Measurements from ENCODE around the gene CPNE9.
"Not testable (repeated sequence)": the region's sequence is repeated elsewhere in the genome, so short reads cannot be mapped to it uniquely, and the experiment has no call there.

Gene CPNE9

DNA sequence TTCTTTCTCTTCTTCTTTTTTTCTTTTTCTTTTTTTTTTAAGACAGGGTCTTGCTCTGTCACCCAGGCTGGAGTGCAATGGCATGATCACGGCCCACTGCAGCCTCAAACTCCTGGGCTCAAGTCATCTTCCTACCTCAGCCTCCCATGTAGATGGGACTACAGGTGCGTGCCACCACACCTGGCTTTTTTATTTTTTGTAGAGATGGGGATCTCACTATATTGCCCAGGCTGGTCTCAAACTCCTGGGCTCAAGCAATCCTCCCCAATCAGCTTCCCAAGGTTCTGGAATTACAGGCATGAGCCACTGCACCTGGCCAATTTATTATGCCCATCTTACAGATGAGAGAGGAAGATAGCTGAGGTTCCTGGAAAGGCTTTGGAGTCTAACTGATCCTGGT, 67.4 kb downstream of the CPNE9 start:
- DNase-seq (ENCODE audit: extremely low spot score); CTCF ChIA-PET: not testable (repeated sequence)
- TF ChIP-seq ZNF384 (IDR thresholded peaks at IDR 0.05), result 0 out of 2 replicates have a peak, but pooled peaks have one; percentile 24
- POLR2A ChIA-PET, result interaction anchor here (0.8 to 1.6 kb wide), 2 partner anchors 17 to 19 kb away, joined by 3 to 7 read pairs; no protein-coding TSS in a partner anchor

DNA sequence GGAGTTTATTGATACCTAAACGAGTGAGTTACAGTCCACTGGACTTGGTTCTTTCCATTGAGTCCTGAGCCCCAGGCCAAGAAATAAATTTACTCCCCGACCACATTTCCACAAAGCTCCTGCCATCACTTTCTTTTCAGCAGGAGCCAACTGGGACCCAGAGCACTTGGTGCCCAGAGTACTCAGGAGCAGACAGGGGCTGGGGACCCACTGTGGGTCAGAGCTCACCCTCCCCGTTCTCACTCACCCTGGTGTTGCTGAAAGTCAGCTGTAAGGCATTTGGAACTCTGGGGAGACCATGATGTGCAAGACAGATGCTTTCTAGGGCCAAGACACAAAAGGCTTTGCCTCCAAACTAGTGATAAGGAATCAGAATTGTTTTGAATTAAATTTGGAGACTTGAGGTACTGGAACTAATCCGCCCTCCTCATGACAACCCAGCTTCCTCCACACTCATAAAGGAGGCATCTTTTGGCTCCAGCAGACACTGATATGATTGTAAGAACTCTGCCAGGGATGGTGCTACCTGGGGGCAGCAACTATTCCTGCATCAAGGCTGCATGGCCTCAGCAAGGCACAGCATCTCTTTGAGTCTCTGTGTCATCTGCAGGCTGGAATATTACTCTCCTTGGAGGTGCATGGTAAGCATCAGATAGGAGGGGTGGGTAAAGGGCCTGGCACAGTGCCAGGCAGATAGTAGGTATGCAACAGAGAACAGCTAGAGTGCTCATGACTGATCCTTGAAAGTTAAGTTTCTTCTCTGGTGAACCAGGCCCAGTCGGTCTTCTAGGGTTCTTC, 73.5 kb downstream of the CPNE9 start:
- TF ChIP-seq NFRKB (IDR thresholded peaks at IDR 0.05), result no peak
- POLR2A ChIA-PET, result no interaction called here
- CTCF ChIA-PET, result no interaction called here
- no peak for DNase-seq (ENCODE audit: extremely low spot score)

DNA sequence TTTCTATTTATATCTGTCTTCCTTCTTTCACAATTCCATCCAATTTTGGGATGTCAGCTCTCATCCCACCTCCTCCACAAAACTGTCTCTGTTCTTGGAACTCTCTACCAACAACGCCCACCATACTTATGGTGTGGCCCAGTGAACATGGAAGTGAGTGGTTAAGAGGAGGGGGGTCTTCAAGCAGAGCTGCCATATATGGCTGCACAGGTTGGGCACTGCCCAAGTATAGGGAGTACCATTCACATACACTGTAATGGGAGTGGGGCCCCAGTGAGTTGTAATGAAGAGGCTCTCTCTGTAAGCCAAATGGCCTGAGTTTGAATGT, 74.0 kb downstream of the CPNE9 start:
- TF ChIP-seq L3MBTL2 (conservative IDR thresholded peaks at IDR 0.05) (no peak), FOXA1 (IDR thresholded peaks at IDR 0.05) (no peak), SUZ12 (IDR thresholded peaks at IDR 0.05) (no peak), LEF1 (IDR thresholded peaks at IDR 0.05; ENCODE audit: borderline replicate concordance) (no peak), CTBP1 (IDR thresholded peaks at IDR 0.05; ENCODE audit: borderline replicate concordance) (no peak), ZNF384 (IDR thresholded peaks at IDR 0.05) (no peak), BHLHE40 (IDR thresholded peaks at IDR 0.05; ENCODE audit: borderline replicate concordance) (no peak), FOXK2 (IDR thresholded peaks at IDR 0.05) (no peak), NFRKB (IDR thresholded peaks at IDR 0.05) (no peak)
- ChIA-PET CTCF (no interaction called here), POLR2A (no interaction called here)
- no peak for DNase-seq (ENCODE audit: extremely low spot score)

DNA sequence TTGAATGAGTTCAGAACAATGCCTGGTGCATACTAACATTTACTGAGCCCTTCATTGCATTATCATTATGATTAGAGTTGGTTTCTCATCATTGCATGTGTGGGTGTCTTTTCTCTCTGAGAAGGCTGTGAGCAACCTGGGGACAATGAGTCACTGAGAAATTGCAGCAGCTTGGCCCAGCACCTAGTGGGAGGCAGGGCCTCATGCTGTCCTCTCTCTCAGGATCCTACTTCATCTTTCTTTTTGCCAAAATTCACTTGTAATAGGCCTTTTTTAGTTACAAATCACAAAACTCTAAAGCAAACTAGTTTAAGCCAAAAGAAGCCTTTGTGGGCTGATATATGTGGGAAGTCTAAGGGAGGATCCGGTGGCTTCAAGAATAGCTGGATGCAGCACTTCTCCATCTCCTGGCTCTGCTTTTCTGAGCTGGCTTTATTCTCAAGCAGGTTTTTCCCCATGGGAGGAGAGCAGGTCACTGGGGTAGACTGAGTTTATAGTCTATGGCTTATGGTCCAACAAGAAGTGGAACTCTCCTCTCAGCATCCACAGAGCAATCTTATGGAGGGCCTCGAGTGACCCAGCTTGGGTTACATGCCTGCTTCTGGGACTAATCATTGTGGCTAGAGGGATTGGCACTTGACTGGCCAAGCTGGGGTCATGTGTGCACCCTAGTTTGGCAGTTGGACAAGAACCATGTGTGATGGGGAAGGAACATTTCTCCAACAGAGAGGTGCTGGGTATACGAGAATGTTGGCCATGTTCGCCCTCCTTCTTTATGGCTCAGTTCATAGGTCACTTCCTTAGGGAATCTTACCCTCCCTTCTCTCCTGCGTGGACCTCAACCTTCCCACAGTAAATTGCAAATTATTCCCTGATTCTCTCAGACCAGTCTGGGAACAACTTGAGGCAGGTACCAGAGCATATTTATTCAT, 74.8 kb downstream of the CPNE9 start:
- TF ChIP-seq SUZ12 (IDR thresholded peaks at IDR 0.05) (no peak), ELF4 (IDR thresholded peaks at IDR 0.05) (no peak), TARDBP (IDR thresholded peaks at IDR 0.05) (no peak), FOXA1 (IDR thresholded peaks at IDR 0.05) (no peak), BHLHE40 (IDR thresholded peaks at IDR 0.05; ENCODE audit: borderline replicate concordance) (no peak), L3MBTL2 (conservative IDR thresholded peaks at IDR 0.05) (no peak)
- POLR2A ChIA-PET, result interaction anchor here (1.4 kb wide), 1 partner anchor 9 kb away, joined by 4 read pairs; the partner anchor contains the start of gene CAMK1
- CTCF ChIA-PET, result no interaction called here
- DNase-seq (ENCODE audit: extremely low spot score), result no peak

DNA sequence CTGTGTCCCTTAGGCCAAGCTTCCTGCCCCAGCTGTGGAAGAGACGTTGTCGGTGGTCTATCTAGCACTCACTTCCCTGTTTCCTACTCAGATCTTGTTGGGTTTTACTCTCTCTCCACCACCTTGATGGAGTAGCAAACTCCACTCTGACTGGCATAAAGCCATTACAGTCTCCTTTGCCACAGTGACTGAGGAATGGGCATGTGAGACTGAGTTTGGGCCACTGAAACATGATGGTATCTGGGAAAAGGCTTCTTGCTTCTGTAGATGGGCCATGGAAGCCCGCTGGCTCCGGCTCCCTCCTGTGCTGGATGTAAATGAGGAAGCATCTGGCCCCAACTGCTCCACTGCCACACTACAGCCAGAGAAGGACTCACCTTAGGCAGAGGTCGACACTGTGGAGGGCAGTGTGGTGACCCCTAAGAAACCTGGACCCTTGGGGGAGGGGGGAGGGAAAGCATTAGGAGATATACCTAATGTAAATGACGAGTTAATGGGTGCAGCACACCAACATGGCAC, 75.5 kb downstream of the CPNE9 start:
- no peak for DNase-seq (ENCODE audit: extremely low spot score)
- ChIA-PET CTCF (no interaction called here), POLR2A (interaction anchor here (1.4 kb wide), 1 partner anchor 10 kb away, joined by 4 read pairs; the partner anchor contains the start of gene CAMK1)
- no peak for TF ChIP-seq ARNT (IDR thresholded peaks at IDR 0.05)
- no peak for TF ChIP-seq HDGF (IDR thresholded peaks at IDR 0.05; ENCODE audit: borderline replicate concordance)
- no peak for TF ChIP-seq BHLHE40 (IDR thresholded peaks at IDR 0.05; ENCODE audit: borderline replicate concordance)
- no peak for TF ChIP-seq L3MBTL2 (conservative IDR thresholded peaks at IDR 0.05)
- no peak for TF ChIP-seq TARDBP (IDR thresholded peaks at IDR 0.05)
- TF ChIP-seq SUZ12 (IDR thresholded peaks at IDR 0.05), result no peak
- no peak for TF ChIP-seq LEF1 (IDR thresholded peaks at IDR 0.05; ENCODE audit: borderline replicate concordance)
- no peak for TF ChIP-seq FOXM1 (IDR thresholded peaks at IDR 0.05; ENCODE audit: borderline replicate concordance)
- TF ChIP-seq FOXA1 (IDR thresholded peaks at IDR 0.05), result no peak
